Activated B cell treated with CpG ODN at 0.5 μM for 24 hours (primary cell): ENCODE results near the gene B3GAT2. TPM values are rescaled to one million over a fixed set of nuclear protein-coding genes. Genes with fewer than 3 reads are reported as not detected.
"Not testable (repeated sequence)": the region's sequence is repeated elsewhere in the genome, so short reads cannot be mapped to it uniquely, and the experiment has no call there.

Source experiments
- ATAC-seq: fragments of 200-7000 bp; cut with Tn5 transposase; one replicate; pipeline ENCODE4 v1.10.0; 2021; ENCODE audit warnings: low read depth, mild to moderate bottlenecking, moderate library complexity
- CTCF ChIA-PET: fragments of 350-600 bp; sonication (Branson Sonifier 250); formaldehyde crosslinking; loops from one replicate; lab custom pipeline; 2021; ENCODE audit warnings: antibody characterized with exemption; lab: Charles Lee
- POLR2A ChIA-PET: fragments of 350-600 bp; sonication (Branson Sonifier 250); formaldehyde crosslinking; loops from one replicate; lab custom pipeline; 2021; ENCODE audit warnings: antibody characterized with exemption; lab: Charles Lee
- DNase-seq: peaks from one replicate; pipeline ENCODE4 v3.0.0; 2022
- H3K27ac Mint-ChIP-seq: one replicate; pipeline ENCODE4 v1.8.0; 2020; ENCODE audit warnings: mixed read lengths
- H3K27me3 Mint-ChIP-seq: one replicate; pipeline ENCODE4 v1.8.0; 2021; ENCODE audit warnings: mixed read lengths
- H3K36me3 Mint-ChIP-seq: one replicate; pipeline ENCODE4 v1.8.0; 2021; ENCODE audit warnings: low read depth, mixed read lengths
- H3K4me1 Mint-ChIP-seq: one replicate; pipeline ENCODE4 v1.8.0; 2021; ENCODE audit warnings: mixed read lengths
- H3K4me3 Mint-ChIP-seq: one replicate; pipeline ENCODE4 v1.8.0; 2020; ENCODE audit warnings: mild to moderate bottlenecking, mixed read lengths
- H3K9me3 Mint-ChIP-seq: one replicate; pipeline ENCODE4 v1.8.0; 2020; ENCODE audit warnings: mixed read lengths
- intact Hi-C: fragments of 100-400 bp; cut with micrococcal nuclease; formaldehyde crosslinking; loops from one replicate; pipeline ENCODE4 v1.15.1; 2024
- total RNA-seq: library from RNA; stranded (reverse); gene quantifications from 2 replicates; pipeline ENCODE4 v1.2.3, GENCODE V29; 2022
- TF ChIP-seq, protein P1 (sequence below): fragments of 200-600 bp; IDR thresholded peaks from one replicate; pipeline ENCODE4 v1.8.0; 2022; ENCODE audit warnings: antibody characterized with exemption, mild to moderate bottlenecking

The B3GAT2 gene
- total RNA-seq, 1 donor from 2014 or later: not detected

DNA sequence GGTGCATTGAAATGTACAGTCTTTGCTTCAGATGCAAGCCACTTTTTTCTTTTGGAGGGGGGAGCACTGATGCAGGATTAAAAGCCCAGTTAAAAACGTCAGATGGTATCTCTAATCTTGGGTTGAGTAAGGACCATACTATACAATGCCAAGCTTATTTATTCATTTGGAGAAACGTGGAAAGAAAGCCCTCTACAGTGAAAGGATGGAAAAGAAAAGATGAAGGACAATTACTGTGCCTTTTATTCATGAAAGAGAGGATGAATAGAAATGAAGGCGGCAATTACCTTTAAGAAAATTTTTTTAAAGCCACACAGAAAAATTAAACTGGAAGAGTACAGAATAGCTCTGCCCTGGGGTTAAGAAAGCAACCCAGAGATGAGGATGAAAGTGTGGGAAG lies 2.7 kb downstream of the B3GAT2 start:
- no peak overlapping the region for H3K27ac Mint-ChIP-seq
- no peaks in the 10 kb centered on the region for H3K9me3 Mint-ChIP-seq
- intact Hi-C loops: no loop called here
- peaks cover 52% of the 10 kb centered on the region for H3K27me3 Mint-ChIP-seq
- H3K4me1 Mint-ChIP-seq: peaks cover 21% of the 10 kb centered on the region
- POLR2A ChIA-PET: no interaction called here
- no peak overlapping the region for H3K4me3 Mint-ChIP-seq
- DNase-seq (no peak), ATAC-seq (no peak)
- H3K36me3 Mint-ChIP-seq: no peaks in the 10 kb centered on the region
- CTCF ChIA-PET: interaction anchor here (2.7 kb wide), 1 partner anchor 644 kb away, joined by 22 read pairs; no protein-coding TSS in a partner anchor
- TF ChIP-seq, protein P1, sequence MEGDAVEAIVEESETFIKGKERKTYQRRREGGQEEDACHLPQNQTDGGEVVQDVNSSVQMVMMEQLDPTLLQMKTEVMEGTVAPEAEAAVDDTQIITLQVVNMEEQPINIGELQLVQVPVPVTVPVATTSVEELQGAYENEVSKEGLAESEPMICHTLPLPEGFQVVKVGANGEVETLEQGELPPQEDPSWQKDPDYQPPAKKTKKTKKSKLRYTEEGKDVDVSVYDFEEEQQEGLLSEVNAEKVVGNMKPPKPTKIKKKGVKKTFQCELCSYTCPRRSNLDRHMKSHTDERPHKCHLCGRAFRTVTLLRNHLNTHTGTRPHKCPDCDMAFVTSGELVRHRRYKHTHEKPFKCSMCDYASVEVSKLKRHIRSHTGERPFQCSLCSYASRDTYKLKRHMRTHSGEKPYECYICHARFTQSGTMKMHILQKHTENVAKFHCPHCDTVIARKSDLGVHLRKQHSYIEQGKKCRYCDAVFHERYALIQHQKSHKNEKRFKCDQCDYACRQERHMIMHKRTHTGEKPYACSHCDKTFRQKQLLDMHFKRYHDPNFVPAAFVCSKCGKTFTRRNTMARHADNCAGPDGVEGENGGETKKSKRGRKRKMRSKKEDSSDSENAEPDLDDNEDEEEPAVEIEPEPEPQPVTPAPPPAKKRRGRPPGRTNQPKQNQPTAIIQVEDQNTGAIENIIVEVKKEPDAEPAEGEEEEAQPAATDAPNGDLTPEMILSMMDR: no peak

DNA sequence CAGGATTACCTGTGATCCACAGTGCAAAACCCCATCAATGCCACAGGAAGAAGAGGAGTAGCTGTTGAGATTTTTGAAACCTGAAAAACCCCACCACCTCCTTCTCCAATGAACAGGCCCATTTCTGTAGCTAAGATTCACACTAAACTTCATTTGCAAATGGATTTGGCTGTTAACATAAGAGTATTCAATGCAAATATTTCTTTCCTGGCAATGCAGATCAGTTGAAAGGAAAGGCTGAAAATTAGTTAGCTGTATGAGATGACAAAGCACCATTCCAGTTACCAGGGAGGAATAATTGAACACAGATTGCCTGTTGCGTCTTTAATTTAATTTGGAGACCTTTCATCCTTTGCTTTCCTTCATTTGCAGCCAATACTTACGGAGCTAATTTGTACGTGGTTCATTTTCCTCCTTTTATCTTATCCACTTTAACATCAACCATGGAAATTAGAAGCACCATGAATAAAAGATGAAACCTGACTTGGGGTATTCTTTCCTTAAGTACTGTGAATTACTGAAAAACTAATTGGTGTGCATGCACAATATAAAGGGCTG lies 4.2 kb downstream of the B3GAT2 start:
- DNase-seq: no peak
- no peak overlapping the region for H3K27ac Mint-ChIP-seq
- intact Hi-C loops: no loop called here
- peaks cover 21% of the 10 kb centered on the region for H3K4me1 Mint-ChIP-seq
- H3K4me3 Mint-ChIP-seq: no peak overlapping the region
- ChIA-PET CTCF (interaction anchor here (1.0 to 1.1 kb wide), 2 partner anchors 57 to 245 kb away, joined by 3 to 5 read pairs; no protein-coding TSS in a partner anchor), POLR2A (no interaction called here)
- H3K36me3 Mint-ChIP-seq: no peaks in the 10 kb centered on the region
- TF ChIP-seq, protein P1: no peak
- H3K9me3 Mint-ChIP-seq: no peaks in the 10 kb centered on the region
- peaks cover 47% of the 10 kb centered on the region for H3K27me3 Mint-ChIP-seq
- no peak for ATAC-seq

DNA sequence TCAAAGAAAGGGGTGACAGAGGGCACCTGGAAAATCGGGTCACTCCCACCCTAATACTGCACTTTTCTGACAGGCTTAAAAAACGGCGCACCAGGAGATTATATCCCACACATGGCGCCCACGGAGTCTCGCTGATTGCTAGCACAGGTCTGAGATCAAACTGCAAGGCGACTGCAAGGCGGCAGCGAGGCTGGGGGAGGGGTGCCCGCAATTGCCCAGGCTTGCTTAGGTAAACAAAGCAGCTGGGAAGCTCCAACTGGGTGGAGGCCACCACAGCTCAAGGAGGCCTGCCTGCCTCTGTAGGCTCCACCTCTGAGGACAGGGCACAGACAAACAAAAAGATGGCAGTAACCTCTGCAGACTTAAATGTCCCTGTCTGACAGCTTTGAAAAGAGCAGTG lies 12.5 kb downstream of the B3GAT2 start:
- H3K9me3 Mint-ChIP-seq, ATAC-seq, intact Hi-C loops: not testable (repeated sequence)

DNA sequence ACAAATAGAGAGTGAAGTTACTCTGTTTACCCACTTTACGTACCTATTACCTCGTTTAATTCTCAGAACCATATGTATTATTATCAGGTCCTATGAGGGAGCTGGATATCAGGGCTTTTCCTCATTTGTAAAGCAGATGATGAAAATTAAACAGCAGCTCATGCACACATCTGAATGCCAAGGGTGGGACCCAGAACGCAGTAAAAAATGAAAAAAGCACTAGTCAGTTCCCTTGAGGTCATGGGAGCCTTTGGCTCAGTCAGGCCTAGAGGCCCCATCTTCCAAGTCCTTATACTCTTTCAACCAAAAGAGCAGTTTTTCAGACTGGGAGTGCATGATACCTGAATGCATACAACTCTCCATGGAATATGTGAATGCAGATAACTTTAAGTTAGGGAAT lies 23.0 kb downstream of the B3GAT2 start:
- no peak overlapping the region for H3K27ac Mint-ChIP-seq
- H3K27me3 Mint-ChIP-seq: peaks cover 12% of the 10 kb centered on the region
- ChIA-PET POLR2A (no interaction called here), CTCF (no interaction called here)
- ATAC-seq (no peak), DNase-seq (no peak)
- intact Hi-C loops: no loop called here
- TF ChIP-seq, protein P1: no peak
- H3K9me3 Mint-ChIP-seq: no peaks in the 10 kb centered on the region
- no peaks in the 10 kb centered on the region for H3K36me3 Mint-ChIP-seq
- no peak overlapping the region for H3K4me3 Mint-ChIP-seq
- no peaks in the 10 kb centered on the region for H3K4me1 Mint-ChIP-seq

More for the DNA sequence above, 12.5 kb downstream of the B3GAT2 start:
- H3K36me3 Mint-ChIP-seq, POLR2A ChIA-PET, H3K27ac Mint-ChIP-seq, H3K27me3 Mint-ChIP-seq, H3K4me1 Mint-ChIP-seq, DNase-seq, H3K4me3 Mint-ChIP-seq: not testable (repeated sequence)
- CTCF ChIA-PET: interaction anchor here (2.8 kb wide), 1 partner anchor 11 kb away, joined by 10 read pairs; no protein-coding TSS in a partner anchor

DNA sequence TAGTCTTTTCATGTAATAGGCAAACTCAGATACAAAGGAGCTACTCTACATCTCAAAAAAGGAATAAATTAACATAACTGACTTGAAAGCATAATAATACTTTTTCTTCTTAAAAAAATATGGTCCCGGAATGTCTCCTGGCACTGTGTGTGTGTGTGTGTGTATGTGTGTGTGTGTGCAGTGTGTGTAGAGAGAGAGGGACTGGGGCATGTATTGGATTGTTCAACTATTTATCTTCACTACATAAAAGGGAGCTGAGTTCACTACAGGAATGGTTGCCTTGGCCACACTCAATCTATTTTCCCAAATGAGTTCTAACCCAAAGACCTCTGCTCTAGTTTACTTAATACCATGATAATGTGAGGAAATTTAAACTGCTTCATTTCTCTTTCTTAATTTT lies 51.1 kb downstream of the B3GAT2 start:
- Mint-ChIP-seq H3K36me3 (no peaks in the 10 kb centered on the region), H3K4me3 (no peak overlapping the region), H3K27me3 (peaks cover 11% of the 10 kb centered on the region), H3K27ac (no peak overlapping the region), H3K9me3 (no peaks in the 10 kb centered on the region), H3K4me1 (no peaks in the 10 kb centered on the region)
- DNase-seq (no peak), ATAC-seq (no peak)
- ChIA-PET CTCF (interaction anchor here (1.5 kb wide), 1 partner anchor 22 kb away, joined by 3 read pairs; no protein-coding TSS in a partner anchor), POLR2A (no interaction called here)
- TF ChIP-seq, protein P1: no peak
- intact Hi-C loops: no loop called here
